ENCODE measurements around the gene CCDC92.

GRCh38 chr12:123929946-123930583, 42.6 kb downstream of the CCDC92 start:
- TF ChIP-seq GATA2 (IDR thresholded peaks at IDR 0.05; ENCODE audit: low read depth, low read length): no peak
- TF ChIP-seq GATA3 (IDR thresholded peaks at IDR 0.05; ENCODE audit: low read depth, low read length): no peak

Measured in SH-SY5Y (cell line).